ENCODE measurements around the gene CYP2F1. TPM values are rescaled to one million over a fixed set of nuclear protein-coding genes. Genes with fewer than 3 reads are reported as not detected.

The CYP2F1 gene
- polyA plus RNA-seq, 3 donors, result not detected

GRCh38 chr19:41159881-41160280 is 45.6 kb downstream of the CYP2F1 start:
- peaks cover 2 to 3% (median 2%) of the 10 kb centered on the region in 3 donors for H3K27me3 Mint-ChIP-seq (ENCODE audit: low read depth in 3 of 3)
- WGBS (ENCODE audit: insufficient coverage), result no CpG with 5 or more reads among the region's 2 CpGs

DNA sequence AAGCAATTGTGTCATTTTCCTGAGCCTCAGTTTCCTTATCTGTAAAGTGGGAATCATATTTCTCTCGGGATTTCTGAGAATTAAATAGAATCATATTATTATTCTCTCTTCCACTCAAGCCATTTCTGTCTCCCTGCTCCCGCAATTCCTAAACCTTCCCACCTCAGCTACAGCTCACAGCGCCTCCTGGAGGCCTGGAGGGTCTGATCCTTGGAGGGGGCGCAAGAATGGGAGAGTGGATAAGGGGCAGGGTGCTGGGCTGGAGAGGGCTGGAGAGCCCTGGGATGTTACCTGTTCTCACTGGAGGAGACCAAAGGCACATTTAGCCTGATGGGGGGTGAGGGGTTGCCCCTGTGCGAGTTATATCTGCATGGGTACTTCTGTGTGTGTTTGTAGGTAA is 47.7 kb downstream of the CYP2F1 start:
- H3K36me3 Mint-ChIP-seq, result peaks cover 0 to 8% of the 10 kb centered on the region in 2 donors
- Histone ChIP-seq H2AFZ (ENCODE audit: insufficient read depth, low read depth, low read length, poor library complexity, severe bottlenecking) (no peak overlapping the region), H3K4me1 (ENCODE audit: control insufficient read depth in 1 of 2, insufficient read depth in 2 of 2, low read length in 2 of 2) (no peaks in the 10 kb centered on the region), H3K27me3 (ENCODE audit: control insufficient read depth in 2 of 2, insufficient read depth in 2 of 2, low read length in 2 of 2) (no peaks in the 10 kb centered on the region), H3K4me2 (replicated peaks; ENCODE audit: extremely low read depth, low read length, poor library complexity, severe bottlenecking) (no peak overlapping the region), H3K9ac (ENCODE audit: insufficient read depth, low read length, poor library complexity, severe bottlenecking) (no peak overlapping the region), H4K20me1 (ENCODE audit: insufficient read depth, low read length) (no peaks in the 10 kb centered on the region), H3K36me3 (replicated peaks in 1 of 2; ENCODE audit: control insufficient read depth in 1 of 2, insufficient read depth in 2 of 2, low read length in 2 of 2) (no peaks in the 10 kb centered on the region), H3K4me3 (replicated peaks in 1 of 3; ENCODE audit: low read depth in 2 of 3, low read length in 3 of 3) (no peak overlapping the region), H3K9me3 (replicated peaks in 1 of 2; ENCODE audit: control insufficient read depth in 1 of 2, insufficient read depth in 1 of 2, low read length in 2 of 2) (no peaks in the 10 kb centered on the region), H3K27ac (ENCODE audit: low read depth in 1 of 2, low read length in 2 of 2) (no peak overlapping the region), H3K79me2 (ENCODE audit: insufficient read depth, low read length) (no peaks in the 10 kb centered on the region)
- no peaks in the 10 kb centered on the region for H3K4me1 Mint-ChIP-seq
- H3K27me3 Mint-ChIP-seq (ENCODE audit: low read depth in 3 of 3), result peaks cover 1 to 4% (median 3%) of the 10 kb centered on the region in 3 donors
- H3K4me3 Mint-ChIP-seq, result no peak overlapping the region
- DNase-seq, result no peak
- TF ChIP-seq, protein P1, sequence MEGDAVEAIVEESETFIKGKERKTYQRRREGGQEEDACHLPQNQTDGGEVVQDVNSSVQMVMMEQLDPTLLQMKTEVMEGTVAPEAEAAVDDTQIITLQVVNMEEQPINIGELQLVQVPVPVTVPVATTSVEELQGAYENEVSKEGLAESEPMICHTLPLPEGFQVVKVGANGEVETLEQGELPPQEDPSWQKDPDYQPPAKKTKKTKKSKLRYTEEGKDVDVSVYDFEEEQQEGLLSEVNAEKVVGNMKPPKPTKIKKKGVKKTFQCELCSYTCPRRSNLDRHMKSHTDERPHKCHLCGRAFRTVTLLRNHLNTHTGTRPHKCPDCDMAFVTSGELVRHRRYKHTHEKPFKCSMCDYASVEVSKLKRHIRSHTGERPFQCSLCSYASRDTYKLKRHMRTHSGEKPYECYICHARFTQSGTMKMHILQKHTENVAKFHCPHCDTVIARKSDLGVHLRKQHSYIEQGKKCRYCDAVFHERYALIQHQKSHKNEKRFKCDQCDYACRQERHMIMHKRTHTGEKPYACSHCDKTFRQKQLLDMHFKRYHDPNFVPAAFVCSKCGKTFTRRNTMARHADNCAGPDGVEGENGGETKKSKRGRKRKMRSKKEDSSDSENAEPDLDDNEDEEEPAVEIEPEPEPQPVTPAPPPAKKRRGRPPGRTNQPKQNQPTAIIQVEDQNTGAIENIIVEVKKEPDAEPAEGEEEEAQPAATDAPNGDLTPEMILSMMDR (IDR thresholded peaks at IDR 0.05), result no peak
- peaks cover 0 to 3% (median 2%) of the 10 kb centered on the region in 7 donors for H3K9me3 Mint-ChIP-seq
- intact Hi-C loops (cut with micrococcal nuclease), result no loop called here
- H3K27ac Mint-ChIP-seq, result no peak overlapping the region
- WGBS (ENCODE audit: insufficient coverage), result 100% methylated on average over 1 of the region's 5 CpGs

More at GRCh38 chr19:41159881-41160280, 45.6 kb downstream of the CYP2F1 start:
- peaks cover 0 to 9% (median 3%) of the 10 kb centered on the region in 7 donors for H3K9me3 Mint-ChIP-seq
- H3K27ac Mint-ChIP-seq, result no peak overlapping the region
- Histone ChIP-seq H3K9me3 (replicated peaks in 1 of 2; ENCODE audit: control insufficient read depth in 1 of 2, insufficient read depth in 1 of 2, low read length in 2 of 2) (peaks cover 0 to 4% of the 10 kb centered on the region in 2 donors), H3K27me3 (ENCODE audit: control insufficient read depth in 2 of 2, insufficient read depth in 2 of 2, low read length in 2 of 2) (no peaks in the 10 kb centered on the region), H3K36me3 (replicated peaks in 1 of 2; ENCODE audit: control insufficient read depth in 1 of 2, insufficient read depth in 2 of 2, low read length in 2 of 2) (no peaks in the 10 kb centered on the region), H2AFZ (ENCODE audit: insufficient read depth, low read depth, low read length, poor library complexity, severe bottlenecking) (no peak overlapping the region), H4K20me1 (ENCODE audit: insufficient read depth, low read length) (no peaks in the 10 kb centered on the region), H3K9ac (ENCODE audit: insufficient read depth, low read length, poor library complexity, severe bottlenecking) (no peak overlapping the region), H3K27ac (ENCODE audit: low read depth in 1 of 2, low read length in 2 of 2) (no peak overlapping the region), H3K79me2 (ENCODE audit: insufficient read depth, low read length) (no peaks in the 10 kb centered on the region), H3K4me3 (replicated peaks in 1 of 3; ENCODE audit: low read depth in 2 of 3, low read length in 3 of 3) (no peak overlapping the region), H3K4me1 (ENCODE audit: control insufficient read depth in 1 of 2, insufficient read depth in 2 of 2, low read length in 2 of 2) (no peaks in the 10 kb centered on the region), H3K4me2 (replicated peaks; ENCODE audit: extremely low read depth, low read length, poor library complexity, severe bottlenecking) (no peak overlapping the region)
- DNase-seq, result no peak
- H3K4me3 Mint-ChIP-seq, result no peak overlapping the region
- H3K36me3 Mint-ChIP-seq, result peaks cover 0 to 8% of the 10 kb centered on the region in 2 donors
- H3K4me1 Mint-ChIP-seq, result no peaks in the 10 kb centered on the region
- TF ChIP-seq, protein P1 (IDR thresholded peaks at IDR 0.05), result no peak
- intact Hi-C loops (cut with micrococcal nuclease), result no loop called here

Data from CD14-positive monocyte (primary cell).